ENCODE results near the gene SKP1.
"Not testable (repeated sequence)": the region's sequence is repeated elsewhere in the genome, so short reads cannot be mapped to it uniquely, and the experiment has no call there.

SKP1 gene

DNA sequence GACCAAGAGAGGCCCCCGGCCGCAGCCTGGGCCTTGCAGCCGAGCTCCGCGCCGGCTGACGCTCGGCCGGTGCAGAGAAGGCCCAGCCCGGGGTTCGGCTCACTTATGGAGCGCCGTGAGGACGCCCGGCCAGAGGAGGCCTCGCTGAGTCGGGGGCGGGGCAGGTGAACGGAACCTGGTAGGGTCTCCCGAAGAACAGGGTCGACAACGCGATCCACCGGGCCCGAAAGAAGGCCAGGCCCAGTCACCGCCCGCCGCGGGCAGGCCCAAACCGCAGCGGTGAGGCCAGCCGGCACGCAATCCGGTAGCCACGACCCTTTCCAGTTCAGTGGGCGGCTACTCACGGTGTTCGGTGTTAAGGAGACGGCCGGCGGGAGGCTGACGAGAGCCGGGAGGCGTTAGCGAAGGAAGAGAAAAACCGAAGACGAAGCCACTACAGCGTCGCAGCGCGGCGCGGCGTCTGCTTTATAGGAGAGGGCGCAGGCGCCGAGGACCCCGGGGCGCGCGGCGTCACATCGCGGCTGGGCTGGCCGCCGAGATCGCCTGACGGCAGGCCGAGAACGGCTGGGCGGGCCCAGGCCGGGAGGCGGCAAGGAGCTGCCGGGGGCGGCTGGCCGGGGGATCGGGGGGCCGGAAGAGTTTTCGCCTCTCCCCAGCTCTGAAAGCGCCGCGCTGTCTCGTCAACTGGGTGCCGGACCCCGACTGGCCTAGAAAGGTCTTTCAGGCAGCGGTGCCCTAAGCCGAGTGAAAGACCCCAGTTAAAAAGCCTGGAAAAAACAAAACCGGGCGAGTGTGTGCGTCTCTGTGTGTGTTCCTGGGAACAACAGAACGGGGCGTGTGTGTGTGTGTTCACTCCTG lies at the start of gene SKP1:
TSS of gene SKP1 (minus strand) at position 440 of the 858 bp plus-strand sequence. CDS start 2,928 bp downstream, outside the sequence.
- DNase-seq, result peak; percentile 86

DNA sequence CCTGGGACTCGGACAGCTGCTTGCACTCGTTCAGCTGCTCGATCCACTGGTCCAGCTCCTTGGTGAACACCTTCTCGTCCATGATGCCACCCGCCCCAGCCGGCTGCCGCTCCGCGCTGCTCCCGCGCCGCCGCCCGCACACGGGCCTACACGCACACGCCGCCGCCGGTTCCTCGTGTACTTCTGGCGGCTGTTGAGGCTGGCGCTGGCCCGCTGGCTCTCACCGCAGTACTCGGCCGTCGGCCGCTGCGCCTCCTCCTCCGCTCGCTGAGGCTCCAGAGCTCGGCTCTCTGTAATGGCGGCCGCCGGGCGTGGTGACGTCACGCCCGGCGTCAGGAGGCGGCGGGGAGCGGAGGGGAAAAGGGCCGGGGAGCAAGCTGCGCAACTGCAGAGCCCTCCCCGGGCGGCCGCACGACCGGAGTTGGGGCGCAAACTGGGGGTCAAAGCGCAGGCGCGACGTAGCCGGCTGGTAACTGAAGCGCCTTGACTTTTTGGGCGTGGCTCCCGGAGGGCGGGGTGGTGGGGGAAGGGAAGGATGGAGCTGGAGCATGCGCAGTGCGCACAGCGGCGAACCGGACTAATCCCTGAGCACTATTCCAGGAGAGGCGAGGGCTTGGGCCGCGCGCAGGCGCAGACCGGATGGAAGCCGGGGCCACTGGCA lies 49.2 kb upstream of the SKP1 start, which contains the start of gene PPP2CA:
TSS of gene PPP2CA (minus strand) at position 294 of the 661 bp plus-strand sequence. CDS start at position 82, 212 bp downstream.
- DNase-seq, result peak; percentile 99

DNA sequence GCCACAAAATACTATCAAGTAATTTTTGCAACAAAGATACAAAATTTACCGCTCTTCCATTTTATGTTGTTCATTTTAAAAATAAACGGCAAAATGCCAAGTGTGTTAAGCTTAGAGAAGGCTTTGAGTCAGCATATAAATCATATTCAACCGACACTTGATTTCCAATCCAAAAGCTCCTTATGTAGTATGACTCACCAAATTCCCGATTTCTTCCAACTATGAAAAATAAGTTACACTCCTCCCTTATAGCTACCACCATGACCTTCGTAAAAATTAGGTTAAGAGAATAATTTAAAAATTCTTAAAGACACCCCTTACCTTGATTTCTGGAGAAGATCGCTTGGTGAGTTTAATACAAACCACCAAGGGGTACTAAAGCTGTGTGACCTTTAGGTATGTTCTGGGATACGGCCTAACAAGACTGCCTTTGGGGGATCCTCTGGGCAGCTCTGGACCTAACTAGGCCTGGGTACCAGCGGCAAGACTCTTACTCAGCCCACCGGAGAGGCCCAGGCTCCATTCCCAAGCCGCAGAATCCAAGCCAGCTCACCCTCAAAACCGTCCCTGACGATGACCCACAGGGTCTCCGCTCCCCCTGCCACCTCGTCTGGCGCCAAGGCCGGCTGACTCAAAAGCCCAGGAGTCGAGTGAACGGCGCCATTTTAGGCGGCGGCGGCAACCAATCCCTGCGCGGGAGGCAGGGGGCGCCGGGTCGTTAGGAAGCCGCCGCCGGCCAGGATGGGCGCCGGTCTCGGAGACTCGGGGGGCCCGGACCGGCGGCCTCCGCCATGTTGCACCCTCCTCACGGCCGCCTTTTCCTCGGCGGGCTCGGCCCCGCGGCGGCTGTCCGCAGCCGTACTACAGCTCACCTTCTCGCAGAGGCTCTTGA lies 48.4 kb upstream of the SKP1 start:
- DNase-seq, result peak; percentile 63

DNA sequence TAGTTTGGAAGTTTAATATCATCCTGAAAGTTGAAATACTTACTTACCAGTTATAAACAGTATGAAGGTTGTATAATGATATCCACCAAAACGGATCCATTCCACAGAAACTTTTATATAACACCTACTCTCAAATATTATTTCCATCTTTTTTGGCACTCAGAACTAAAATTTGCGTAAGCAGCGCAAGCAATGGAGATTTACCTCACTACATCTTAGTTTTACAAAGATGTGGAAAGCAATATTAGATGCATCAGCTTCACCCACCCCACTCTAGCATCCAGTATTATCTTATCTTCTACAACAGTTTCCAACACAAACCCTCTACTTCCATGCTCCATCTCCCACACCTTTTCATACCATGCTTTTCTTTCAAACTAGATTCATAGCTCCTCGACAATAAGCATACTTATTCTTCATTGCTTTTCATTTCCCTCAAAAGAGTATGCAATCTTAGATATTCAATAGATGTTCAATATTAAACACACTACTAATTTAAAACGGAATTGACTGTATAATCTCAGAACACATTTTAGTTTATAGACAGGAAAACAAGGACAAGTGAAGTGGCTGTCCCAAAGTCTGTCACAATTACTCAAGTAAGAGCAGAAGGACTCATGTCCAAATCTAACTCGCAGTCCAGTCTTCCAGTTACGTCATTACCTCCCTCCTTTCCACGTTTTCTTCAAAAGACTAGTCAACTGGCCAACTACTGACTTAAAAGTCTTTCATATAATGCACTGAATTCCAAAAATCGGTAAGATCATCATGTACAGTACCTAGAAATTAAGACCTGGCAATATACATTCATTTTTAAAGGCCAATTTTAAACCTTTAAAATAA lies 46.9 kb upstream of the SKP1 start:
- no peak for DNase-seq

DNA sequence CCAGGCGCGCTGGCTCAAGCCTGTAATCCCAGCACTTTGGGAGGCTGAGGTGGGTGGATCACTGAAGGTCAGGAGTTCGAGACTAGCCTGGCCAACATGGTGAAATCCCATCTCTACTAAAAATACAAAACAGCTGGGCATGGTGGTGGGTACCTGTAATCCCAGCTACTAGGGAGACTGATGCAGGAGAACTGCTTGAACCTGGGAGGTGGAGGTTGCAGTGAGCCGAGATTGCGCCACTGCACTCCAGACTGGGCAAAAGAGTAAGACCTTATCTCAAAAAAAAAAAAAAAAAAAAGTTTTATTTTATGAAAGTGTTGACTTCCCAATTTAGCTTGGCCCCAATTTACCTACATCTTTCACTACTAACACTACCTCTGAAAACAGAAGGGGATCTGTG lies 44.9 kb upstream of the SKP1 start:
- not testable (repeated sequence) for DNase-seq

DNA sequence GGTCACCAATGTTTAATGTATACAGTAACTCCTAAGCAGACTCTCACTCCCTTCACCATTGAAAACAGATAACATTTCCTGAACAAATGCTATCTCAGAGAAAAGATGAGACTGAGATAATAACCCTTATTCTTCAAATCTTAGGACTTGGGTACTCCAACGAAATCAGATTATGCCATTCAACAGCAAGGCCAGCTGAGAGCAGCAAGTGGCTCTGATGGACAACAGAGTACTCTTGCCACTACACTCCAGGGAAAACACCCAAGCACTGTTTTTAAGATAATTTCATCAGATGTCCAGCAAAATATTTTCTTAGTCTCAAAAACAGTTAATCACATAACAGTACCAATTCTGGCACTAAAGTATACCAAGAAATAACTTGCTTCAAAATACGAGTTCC lies 39.0 kb upstream of the SKP1 start:
- DNase-seq, result no peak

DNA sequence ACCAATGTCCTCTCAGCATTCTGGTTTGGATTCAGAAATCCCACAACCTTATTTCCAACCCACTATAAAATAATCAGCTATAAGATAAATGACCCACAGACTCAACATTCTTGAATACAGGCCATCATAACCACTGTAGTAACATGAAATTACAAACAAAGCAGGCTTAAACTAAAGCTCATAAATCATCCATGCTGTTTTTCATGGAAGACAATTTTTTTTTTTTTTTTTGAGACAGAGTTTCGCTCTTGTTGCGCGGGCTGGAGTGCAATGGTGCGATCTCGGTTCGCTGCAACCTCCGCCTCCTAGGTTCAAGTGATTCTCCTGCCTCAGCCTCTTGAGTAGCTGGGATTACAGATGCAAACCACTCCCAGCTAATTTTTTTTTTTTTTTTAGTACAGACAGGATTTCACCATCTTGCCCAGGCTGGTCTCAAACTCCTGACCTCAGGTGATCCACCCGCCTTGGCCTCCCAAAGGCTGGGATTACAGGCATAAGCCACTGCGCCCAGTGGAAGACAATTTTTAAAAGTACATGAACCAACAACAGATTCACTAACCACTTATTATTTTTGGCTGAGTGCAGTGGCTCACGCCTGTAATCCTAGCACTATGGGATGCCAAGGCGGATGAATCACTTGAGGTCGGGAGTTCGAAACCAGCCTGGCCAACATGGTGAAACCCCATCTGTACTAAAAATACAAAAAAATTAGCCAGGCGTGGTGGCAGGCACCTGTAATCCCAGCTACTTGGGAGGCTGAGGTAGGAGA lies 34.7 kb upstream of the SKP1 start:
- DNase-seq, result not testable (repeated sequence)

DNA sequence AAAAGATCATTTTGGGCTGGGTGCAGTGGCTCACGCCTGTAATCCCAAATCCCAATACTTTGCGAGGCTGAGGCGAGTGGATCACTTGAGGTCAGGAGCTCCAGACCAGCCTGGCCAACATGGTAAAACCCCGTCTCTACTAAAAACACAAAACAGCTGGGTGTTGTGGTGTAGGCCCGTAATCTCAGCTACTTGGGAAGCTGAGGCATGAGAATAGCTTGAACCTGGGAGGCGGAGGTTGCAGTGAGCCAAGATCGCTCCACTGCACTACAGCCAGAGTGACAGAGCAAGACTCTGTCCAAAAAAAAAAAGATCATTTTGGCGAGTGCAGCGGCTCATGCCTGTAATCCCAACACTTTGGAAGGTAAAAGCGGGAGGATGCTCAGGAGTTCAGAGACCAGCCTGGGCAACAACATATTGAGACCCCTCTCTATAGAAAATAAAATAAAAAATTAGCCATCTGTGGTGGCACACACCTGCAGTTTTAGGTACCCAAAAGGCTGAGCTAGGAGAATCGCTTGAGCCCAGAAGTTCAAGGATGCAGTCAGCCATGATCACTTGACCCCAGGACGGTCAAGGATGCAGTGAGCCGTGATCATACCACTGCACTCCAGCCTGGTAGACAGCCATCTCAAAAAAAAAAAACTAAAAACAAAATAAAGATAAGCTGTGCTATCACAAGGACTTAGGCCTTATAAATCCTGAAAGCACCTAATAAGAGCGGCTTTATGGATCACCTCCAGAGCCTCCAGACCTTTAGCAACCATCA lies 32.9 kb upstream of the SKP1 start:
- DNase-seq, result no peak

DNA sequence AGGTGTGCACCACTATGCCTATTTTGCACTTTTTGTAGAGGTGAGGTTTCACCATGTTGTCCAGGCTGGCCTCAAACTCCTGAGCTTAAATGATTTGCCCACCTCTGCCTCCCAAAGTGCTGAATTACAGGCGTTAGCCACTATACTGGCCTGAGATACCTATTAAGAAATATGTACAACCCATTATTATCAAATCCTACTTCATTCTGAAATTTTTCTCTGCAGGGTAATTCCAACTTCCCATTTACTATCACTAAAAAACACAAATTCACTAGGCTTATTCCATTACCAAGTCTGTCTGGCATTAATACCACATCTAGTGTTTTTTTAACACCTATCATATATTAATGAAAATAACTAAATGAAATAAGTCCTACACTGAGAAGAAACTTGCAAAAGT lies 30.9 kb upstream of the SKP1 start:
- DNase-seq, result no peak

DNA sequence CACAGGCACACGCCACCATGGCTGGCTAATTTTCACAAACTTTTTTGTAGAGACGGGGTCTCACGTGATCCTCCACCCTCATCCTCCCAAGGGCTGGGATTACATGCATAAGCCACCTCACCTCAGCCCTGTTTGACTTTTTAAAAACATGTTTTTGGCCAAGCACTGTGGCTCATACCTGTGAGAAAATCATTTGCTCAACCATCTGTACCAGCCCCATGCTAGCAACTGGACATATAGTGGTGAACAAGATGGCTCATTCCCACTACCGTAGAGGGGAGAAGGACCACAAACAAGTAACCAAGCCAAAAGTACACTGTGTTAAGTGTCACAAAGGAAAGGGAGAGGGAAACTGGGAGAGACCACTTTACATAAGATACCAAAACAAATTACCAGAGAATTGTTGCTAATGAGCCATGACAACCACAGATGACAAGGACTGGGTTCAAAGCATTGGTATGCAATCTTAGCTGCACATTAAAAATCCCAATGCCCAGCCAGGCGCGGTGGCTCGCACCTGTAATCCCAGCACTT lies 29.9 kb upstream of the SKP1 start:
- no peak for DNase-seq

DNA sequence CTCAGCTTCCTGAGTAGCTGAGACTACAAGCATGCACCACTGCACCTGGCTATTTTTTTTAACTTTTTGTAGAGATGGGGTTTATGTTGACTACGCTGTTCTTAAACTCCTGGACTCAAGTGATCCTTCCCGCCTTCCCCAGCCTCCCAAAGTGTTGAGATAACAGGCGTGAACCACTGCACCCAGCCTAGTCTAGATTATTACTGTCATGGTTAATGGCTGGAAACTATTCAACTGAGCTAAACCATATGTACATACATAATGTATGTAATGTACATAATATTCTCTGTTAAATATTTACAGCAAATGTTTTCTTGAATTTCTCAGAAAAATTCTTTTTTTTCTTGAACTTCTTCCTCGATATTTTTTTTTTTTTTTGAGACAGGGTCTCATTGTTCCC lies 27.8 kb upstream of the SKP1 start:
- no peak for DNase-seq

DNA sequence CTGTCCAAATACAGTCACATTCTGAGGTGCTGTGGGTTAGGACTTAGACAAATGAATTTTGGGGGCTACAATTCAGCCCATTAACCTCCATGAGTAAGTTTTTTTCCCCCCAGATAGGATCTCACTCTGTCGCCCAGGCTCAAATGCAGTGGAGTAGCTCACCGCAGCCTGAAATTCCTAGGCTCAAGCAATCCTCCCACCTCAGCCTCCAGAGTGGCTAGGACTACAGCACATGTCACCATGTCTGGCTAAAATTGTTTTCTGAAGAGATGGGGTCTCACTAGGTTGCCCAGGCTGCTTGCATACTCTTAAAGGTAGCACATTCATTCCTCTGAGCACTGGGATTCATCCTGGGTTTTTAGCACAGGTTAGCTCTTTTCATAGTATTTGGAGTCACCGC lies 26.9 kb upstream of the SKP1 start:
- DNase-seq, result no peak

DNA sequence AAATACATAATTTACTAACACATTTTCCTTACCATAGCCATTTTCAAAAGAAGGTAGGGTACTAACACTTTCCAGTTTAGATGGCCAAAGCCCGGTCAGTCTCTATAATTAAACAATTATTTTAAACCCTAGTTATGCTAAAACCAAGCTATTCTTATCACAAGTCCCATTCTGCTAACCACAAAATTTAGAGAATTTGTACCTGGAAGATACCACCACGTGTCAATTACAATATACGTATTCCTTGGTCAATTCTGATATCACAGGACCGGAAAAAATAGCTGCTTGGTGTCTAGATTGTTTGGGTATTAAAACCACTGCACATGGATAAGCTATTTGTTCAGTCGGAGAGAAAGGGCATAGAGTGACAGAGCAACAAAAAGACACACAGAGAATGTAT lies 18.9 kb upstream of the SKP1 start:
- no peak for DNase-seq

DNA sequence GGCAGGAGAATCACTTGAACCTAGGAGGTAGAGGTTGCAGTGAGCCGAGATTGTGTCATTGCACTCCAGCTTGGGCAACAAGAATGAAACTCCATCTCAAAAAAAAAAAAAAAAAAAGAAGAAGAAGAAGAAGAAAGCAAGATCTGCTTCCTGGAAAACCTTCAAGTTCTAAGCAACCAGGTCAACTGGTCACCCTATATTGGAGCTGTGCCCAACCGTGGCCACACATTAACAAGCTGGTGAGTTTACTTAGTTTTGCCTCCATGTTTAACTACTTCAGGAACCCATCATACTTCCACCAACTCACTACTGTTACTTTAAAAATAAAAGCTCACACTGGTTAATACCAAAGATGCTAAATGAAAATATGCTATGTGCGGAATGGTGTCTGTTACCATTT lies 12.3 kb upstream of the SKP1 start:
- no peak for DNase-seq

DNA sequence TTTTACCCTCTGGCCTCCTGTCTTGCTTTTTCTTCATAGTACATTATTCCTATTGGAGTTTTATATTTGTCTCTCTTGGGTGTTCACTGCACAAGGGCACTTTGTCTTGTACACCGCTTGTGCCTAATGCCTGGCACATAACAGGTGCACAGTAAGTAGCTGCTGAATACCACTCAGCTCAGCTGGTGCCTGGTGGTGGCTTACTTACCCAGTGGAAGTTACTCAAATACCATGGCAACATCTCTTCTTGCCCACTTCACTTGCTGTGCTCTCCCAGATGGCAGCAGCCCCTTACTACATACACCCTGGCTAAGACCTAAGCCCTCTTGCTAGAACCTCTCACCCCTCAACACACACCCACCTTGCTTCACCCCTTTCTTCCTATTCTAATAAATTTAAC lies 11.3 kb upstream of the SKP1 start:
- DNase-seq, result no peak

DNA sequence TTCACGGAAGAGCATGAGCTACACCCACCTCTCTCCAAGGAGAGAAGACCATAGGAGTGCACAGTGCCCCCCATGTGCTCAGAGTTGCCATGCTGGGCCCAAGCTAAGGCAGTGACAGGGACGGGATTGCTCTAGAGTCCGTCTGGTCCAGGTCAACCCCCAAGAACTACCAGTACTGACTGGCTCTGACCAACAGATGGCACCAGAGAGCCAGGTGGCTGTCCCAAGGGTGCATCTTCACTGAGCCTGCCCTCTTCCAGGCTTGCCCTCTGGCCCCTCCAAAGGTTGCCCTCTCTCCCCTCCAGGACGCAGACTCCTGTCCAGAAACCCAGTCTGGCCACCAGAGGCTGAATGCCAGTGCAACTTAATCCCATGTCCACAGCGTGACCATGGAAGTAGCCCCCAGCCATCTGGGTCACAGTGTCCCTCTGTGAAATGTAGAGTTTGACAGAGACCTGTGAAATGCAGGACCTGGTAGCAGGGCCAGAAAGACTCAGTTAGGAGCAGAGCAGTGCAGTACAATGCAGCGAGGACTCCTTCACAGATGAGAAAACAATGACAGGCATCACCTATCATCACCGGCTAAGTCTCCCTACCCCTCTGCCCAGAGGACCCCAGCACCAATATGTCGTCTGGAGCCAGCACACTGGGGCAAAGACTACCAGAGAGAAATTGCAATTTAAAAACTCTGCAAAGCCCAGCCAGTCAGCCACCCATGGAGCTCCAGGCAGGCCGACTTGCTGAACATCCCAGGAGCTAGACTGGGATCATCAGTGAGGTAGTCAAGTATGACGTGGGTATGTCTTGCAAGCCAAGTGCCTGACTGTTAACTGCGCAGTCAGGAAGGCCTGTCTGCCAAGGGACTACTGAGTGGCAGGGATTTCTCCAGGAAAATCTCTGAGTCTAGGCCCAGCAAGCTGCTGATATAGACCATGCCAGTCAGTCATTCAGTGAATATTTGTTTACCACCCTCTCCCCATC lies 7.7 kb upstream of the SKP1 start:
- DNase-seq, result peak; percentile 81

DNA sequence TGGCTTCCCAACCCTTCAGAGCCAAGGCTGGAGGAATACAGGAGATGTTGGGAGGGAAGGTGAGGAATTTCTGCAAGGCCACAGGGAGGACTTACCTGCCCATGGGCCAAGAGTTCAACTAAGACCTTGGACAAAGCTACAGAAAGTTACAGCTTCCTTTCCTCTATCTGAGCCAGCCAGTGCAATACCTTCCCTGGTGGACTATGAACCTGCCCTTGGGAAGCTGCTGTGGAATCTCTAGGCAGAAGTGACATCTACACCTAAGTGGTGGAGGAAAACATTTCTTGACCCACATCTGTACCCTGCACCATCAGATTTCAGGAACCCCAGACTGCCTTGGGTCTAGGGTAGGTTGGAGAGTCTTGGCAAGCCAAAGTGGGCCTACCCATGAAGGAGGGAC lies 6.7 kb upstream of the SKP1 start:
- no peak for DNase-seq

DNA sequence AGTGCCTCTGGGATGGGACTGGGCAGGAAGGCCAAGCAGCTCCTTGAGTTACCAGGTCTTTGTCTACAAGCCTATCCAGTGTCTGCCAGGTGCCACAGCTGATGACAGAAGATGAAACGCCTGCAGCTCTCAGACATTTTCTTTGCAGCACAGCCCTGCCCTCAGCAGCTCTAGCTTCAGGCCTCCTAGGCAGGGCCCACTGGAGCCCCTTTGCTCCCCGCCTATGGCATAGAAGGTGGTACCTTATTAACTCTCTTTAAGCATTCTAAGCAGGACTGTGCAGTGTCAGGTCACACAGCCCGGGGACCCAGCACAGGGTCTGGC lies 1.3 kb upstream of the SKP1 start:
- DNase-seq, result no peak
